ENCODE data around the gene OPRL1.

DNA sequence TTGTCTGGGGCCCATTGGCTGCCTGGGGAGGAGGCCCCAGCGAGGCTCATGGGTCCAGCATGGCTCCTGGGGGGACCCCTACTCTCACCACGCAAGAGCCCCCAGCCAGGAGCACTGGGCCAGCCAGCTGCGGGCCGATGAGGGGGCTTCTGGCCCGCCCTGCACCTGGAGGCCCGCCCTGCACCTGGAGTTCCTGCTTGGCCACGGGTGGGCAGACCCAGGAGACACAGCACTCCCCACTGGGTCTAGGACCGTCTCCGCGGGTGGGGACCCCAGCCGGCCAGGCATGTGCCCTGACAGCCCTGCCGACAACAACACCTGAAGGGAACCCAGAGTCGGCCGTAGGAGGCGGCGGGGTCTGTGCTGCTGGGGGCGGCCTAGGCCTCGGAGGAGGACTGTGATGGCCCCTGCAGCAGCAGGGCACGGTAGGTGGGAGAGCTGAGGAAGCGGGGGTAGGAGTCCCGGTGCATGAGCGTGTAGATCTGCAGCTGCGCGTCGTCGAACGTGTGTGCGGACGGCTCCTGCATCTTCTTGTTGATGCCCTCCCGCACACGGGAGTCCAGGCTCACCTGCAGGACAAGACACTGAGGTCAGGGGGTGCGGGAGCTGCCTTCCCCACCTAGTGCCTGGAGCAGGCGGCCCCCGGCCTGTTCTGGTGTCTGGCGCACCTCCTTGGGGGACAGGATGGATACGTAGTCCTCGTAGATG lies 6.3 kb upstream of the OPRL1 start:
- no peak for TF ChIP-seq EZH2 (IDR thresholded peaks at IDR 0.05; ENCODE audit: borderline replicate concordance, low read length)
- no peak for TF ChIP-seq CTCF (conservative IDR thresholded peaks at IDR 0.05 in 1 of 2, IDR thresholded peaks at IDR 0.05 in 1 of 2; ENCODE audit: extremely low read depth in 1 of 2, insufficient read depth in 1 of 2, low read depth in 1 of 2, low read length in 2 of 2)
